IPS-18a (cell line): ENCODE data around the gene DBNL.

ENCODE experiments used
- H3K27ac ChIP-seq: one replicate; pipeline ENCODE4 v1.5.1; 2013; ENCODE audit warnings: low read length
- H3K27me3 ChIP-seq: one replicate; pipeline ENCODE4 v1.6.1; 2013; ENCODE audit warnings: mild to moderate bottlenecking, low read length; ENCODE audit not compliant: control insufficient read depth, insufficient read depth
- H3K36me3 ChIP-seq: one replicate; pipeline ENCODE4 v1.6.1; 2013; ENCODE audit warnings: low read depth, low read length; ENCODE audit not compliant: control insufficient read depth
- H3K4me1 ChIP-seq: one replicate; pipeline ENCODE4 v1.6.1; 2013; ENCODE audit warnings: low read depth, low read length; ENCODE audit not compliant: control insufficient read depth
- H3K4me3 ChIP-seq: one replicate; pipeline ENCODE4 v1.5.1; 2013; ENCODE audit warnings: low read length
- H3K9ac ChIP-seq: one replicate; pipeline ENCODE4 v1.6.1; 2013; ENCODE audit warnings: mild to moderate bottlenecking, low read length, moderate library complexity
- H3K9me3 ChIP-seq: one replicate; pipeline ENCODE4 v1.6.1; 2013; ENCODE audit warnings: low read depth, low read length; ENCODE audit not compliant: control insufficient read depth

The DBNL gene

DNA sequence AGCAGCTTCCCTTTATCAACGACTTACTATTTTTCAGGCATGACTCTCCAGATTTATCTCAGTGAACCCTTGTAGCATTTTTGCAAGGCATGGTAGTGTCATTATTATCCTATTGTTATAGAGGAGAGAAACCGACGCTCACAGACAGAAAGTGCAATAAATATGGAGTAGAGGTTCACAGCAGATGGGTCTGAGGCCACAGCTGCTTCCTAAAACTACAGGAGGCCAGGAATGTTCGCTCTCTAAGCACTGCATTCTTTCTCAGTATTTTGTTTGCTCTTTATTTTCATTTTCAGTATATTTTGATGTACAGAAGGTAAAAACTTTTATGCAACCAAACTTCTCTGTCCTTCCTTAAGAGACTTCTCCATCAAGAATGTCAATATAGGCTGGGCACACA lies 55.2 kb downstream of the DBNL start:
- Histone ChIP-seq H3K9me3 (no peaks in the 10 kb centered on the region), H3K4me3 (no peak overlapping the region), H3K27me3 (peaks cover 10% of the 10 kb centered on the region), H3K9ac (no peak overlapping the region), H3K27ac (no peak overlapping the region), H3K36me3 (no peaks in the 10 kb centered on the region), H3K4me1 (peaks cover 4% of the 10 kb centered on the region)

DNA sequence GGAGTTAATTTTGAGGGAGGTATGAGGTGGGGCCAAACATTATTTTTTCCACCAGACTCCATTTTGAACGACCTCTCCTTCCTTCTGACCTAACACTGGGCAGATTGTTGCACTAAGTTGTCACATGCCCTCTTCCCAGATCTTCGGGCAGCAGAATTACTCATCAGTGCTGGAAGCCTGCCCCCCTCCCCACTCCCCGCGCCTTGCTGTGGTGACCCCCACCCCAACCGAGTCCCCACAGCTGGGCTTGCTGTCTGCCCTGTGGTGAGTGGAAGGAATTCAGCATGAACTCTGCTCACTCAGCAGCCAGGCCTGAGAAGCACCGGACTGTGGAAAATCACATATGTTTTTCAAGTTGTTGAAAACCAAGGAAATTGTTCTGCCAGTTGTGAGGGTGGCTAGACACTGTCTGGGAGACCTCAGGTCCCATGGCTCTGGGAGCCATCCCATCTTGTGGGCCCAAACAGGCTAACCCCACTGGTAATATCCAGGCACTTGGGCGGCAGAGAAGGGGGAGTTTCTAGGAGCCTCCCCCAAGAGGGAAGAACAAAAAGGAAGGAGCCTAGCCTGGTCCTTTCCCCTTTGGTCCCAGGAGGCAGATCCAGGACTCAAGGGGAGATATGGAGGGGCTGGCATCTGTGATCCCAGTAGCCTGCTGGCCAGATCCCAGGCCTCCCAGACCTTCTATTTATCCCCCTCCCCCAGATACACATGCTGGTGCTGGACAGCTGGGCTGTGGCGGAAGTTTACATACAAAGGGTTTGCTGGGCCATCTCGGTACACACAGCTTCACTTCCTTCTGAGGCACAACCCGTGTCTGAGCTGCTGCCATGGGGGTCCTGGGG lies 56.2 kb downstream of the DBNL start:
- Histone ChIP-seq H3K4me1 (peaks cover 4% of the 10 kb centered on the region), H3K4me3 (no peak overlapping the region), H3K27me3 (peaks cover 20% of the 10 kb centered on the region), H3K27ac (no peak overlapping the region), H3K9me3 (no peaks in the 10 kb centered on the region), H3K36me3 (no peaks in the 10 kb centered on the region), H3K9ac (no peak overlapping the region)

DNA sequence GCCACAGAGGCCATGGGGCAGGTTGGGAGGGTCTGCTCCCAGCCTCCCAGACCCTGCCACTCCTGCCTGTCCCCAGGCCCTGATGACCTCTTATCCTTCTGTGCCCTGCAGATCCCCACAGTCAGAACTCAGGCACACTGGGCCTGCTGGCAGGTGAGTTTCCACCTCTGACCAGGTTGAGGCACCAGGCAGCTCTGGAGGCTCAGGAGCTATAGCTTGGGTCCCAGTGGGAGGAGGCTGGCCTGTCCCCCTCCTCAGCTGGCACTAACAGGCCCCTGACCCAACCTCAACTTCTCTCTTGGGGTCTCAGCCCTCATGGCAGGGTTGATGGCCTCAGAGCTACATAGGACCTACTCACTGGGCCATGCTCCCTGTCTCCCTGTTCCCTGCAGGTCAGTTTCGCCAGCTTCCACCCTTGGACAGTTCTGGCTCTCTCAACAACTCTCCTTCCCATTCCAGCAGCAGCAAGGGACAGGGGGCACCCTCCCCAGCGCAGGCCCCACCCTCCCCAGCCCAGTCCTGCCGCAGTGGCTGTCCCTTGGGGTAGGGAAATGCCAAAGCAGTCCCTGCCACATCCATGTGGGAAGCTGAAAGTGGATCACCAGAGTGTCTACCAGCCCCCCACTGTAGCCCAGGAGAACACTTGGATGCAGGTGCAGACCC lies 56.9 kb downstream of the DBNL start:
- H3K36me3 ChIP-seq = no peaks in the 10 kb centered on the region
- H3K4me1 ChIP-seq = peaks cover 4% of the 10 kb centered on the region
- H3K27me3 ChIP-seq = peaks cover 24% of the 10 kb centered on the region
- no peaks in the 10 kb centered on the region for H3K9me3 ChIP-seq
- no peak overlapping the region for H3K4me3 ChIP-seq
- no peak overlapping the region for H3K9ac ChIP-seq
- no peak overlapping the region for H3K27ac ChIP-seq

DNA sequence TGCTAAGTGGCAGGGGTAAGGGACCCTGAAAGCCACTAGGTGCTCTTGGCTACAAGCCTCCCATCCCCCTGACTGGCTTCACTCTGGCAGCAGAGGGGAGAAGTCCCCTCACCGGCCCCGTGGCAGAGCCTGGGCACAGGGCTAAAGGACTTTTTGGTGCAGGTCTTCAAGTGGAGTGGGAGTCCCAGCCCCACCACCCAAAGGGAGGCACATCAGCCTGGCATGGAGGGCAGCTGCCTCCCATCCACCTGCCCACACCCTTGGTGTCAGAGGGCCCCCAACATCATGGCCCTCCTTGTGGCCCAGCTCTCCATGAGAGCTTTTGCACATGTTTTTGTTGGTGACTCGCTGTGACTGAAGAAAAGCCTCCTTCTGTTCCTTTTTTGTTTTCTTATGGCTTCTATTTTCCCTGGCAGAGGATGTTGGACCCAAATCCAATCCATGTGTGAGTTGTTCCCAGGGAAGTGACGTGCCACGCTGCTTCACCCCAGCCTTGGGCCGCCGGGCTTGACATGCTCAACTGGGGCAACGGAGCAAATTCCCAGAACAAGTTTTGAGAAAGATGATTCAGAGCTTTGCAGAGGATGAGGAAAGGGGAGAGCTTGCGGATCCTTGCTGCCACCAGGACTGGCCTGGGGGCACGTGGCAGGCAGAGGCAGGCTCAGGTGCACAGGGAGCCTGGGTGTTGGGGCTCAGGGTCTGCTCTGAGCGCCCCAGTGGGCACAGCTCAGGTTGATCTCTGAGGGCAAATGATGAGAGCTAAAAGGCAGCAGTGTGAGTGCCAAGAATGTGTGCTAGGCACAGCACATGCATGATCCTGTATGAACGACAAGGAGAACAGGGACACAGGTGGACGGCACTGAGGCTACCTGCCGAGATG lies 57.7 kb downstream of the DBNL start:
- Histone ChIP-seq H3K4me1 (peaks cover 4% of the 10 kb centered on the region), H3K9me3 (no peaks in the 10 kb centered on the region), H3K4me3 (no peak overlapping the region), H3K36me3 (no peaks in the 10 kb centered on the region), H3K9ac (no peak overlapping the region), H3K27me3 (peaks cover 24% of the 10 kb centered on the region), H3K27ac (no peak overlapping the region)

DNA sequence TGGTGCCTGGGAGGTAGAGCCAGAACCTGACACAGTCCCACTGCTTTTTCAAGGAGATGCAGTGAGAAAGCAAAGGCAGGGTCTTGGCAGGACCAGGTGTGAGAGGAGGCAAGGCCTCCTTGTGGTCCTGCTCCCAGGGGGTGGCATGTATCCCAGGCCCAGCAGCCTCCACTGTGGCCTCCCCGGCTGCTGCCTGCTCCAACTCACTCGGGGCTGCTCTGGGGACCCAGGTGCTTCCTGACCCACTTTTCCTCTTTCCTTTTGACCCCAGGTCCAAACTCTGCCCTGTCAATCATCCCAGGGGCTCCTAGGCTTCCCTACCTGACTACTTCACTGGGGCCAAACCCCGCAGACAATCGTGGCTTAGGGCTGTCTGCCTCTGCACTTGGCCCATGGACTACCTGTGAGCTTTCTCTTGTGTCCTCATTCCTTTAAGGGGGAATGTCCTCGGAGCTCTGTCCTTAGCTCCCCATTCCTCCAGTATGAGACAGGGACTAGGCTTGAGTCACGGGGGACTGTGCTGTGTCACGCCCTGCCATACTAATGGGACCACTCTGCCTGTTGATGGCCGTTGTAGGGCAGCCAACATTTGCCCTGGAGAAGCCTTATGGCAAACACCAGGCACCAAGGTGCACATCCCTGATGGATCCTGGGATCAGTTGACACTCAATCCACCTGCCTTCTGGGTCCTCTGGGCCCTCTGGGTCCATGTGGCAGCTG lies 58.5 kb downstream of the DBNL start:
- peaks cover 24% of the 10 kb centered on the region for H3K27me3 ChIP-seq
- no peak overlapping the region for H3K9ac ChIP-seq
- H3K4me1 ChIP-seq = peaks cover 4% of the 10 kb centered on the region
- no peak overlapping the region for H3K4me3 ChIP-seq
- H3K9me3 ChIP-seq = no peaks in the 10 kb centered on the region
- H3K27ac ChIP-seq = no peak overlapping the region
- no peaks in the 10 kb centered on the region for H3K36me3 ChIP-seq

DNA sequence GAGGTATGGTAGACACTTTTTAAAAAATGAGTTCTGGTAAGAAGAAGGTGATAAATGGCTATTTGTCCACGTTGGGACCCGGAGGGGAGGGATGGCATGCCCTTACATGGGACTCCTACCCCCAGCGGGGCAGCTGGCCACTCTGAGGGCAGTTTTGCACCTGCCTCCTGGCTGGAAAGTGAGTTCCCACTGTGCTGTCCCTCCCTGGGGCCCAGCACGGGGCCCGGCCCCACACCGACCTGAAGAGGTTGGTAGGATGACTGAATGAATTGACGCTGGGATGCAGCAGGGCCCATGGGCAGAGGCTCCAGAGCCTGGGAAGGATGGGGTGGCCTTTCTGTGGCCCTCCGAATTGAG lies 59.0 kb downstream of the DBNL start:
- Histone ChIP-seq H3K27me3 (peaks cover 24% of the 10 kb centered on the region), H3K4me3 (peak overlapping the region; percentile 54), H3K4me1 (peaks cover 4% of the 10 kb centered on the region), H3K36me3 (no peaks in the 10 kb centered on the region), H3K9ac (no peak overlapping the region), H3K27ac (no peak overlapping the region), H3K9me3 (no peaks in the 10 kb centered on the region)

DNA sequence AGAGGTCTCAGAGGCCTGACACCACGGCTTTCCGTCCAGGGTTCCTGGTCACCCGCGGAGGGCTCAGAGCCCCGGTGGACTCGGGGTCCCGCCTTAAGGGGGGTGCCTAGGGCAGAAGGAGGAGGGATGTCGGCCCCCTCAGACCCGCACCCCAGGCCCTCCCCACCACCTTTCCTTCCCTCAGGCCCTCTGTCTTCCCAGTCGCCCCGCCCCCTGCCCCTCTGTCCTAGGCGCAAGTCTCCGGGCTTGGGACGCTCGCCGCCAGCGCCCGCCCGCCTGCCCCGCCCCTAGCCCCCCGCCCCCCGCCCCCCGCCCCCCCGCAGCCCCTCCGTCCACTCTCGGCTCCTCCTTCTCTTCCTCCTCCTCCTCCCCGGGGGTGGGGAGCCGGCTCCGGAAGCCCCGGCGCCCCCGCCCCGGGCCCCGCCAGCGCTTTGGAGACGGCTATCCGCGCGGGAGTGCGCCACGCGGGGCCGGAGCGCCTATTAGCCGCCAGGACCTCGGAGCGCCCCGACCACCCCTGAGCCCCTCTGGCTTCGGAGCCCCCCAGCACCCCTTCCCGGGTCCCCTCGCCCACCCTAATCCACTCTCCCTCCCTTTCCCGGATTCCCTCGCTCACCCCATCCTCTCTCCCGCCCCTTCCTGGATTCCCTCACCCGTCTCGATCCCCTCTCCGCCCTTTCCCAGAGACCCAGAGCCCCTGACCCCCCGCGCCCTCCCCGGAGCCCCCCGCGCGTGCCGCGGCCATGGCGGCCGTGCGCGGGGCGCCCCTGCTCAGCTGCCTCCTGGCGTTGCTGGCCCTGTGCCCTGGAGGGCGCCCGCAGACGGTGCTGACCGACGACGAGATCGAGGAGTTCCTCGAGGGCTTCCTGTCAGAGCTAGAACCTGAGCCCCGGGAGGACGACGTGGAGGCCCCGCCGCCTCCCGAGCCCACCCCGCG lies 59.7 kb downstream of the DBNL start, which contains the start of gene AEBP1:
Gene AEBP1, plus strand, starts transcription at position 423 of the 937 bp plus-strand sequence. Its CDS starts 321 bp downstream, at position 744.
- Histone ChIP-seq H3K27ac (no peak within 1 kb of the TSS), H3K9ac (peak within 1 kb of the TSS; percentile 22), H3K4me1 (peaks cover 4% of the 10 kb centered on the region), H3K9me3 (no peaks in the 10 kb centered on the region), H3K36me3 (no peaks in the 10 kb centered on the region), H3K4me3 (peak within 1 kb of the TSS; percentile 75), H3K27me3 (peaks cover 24% of the 10 kb centered on the region)

DNA sequence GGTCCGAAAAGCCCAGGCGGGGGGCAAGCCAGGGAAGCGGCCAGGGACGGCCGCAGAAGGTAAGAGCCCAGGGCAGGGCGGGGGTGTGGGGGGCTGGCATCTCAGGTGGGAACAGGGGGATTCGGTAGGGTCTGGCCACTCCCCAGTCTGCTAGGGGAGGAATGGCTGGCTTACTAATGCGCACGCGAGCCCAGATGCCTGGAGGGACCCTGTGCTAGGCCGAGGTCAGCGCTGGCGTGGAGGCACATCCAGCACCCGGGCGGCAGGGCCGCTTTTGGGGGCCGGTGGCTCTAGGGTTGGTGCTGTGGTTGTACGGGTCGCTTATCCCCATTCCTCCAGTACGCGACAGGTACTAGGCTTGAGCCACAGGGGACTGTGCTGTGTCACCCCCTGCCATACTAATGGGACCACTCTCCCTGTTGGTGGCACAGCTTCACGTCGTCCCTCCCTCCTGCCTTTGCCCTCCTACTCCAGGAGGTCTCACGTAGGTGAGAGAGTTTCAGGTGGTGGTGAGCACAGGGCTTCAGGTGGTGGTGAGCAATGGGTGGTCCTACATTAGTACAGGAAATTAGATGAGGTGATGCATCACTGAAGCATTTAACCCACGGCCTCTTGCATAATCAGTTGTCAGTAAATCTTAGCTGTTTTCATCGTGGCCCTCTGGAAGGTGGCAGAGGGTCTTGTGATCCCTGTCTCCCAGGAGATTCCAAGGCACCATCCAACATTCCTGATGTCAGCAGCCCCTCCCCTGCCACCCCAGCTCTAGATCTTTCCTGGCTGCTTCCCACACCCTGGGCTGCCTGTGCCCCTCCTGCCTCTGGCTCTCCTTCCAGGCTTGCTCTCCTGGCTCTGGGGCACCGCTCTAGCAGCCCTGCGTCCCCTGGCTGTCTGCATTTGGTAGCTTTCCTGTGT lies 60.6 kb downstream of the DBNL start:
- peaks cover 24% of the 10 kb centered on the region for H3K27me3 ChIP-seq
- H3K4me1 ChIP-seq = peaks cover 4% of the 10 kb centered on the region
- H3K9ac ChIP-seq = peak overlapping the region; percentile 22
- H3K4me3 ChIP-seq = peak overlapping the region; percentile 75
- H3K27ac ChIP-seq = no peak overlapping the region
- H3K9me3 ChIP-seq = no peaks in the 10 kb centered on the region
- no peaks in the 10 kb centered on the region for H3K36me3 ChIP-seq

DNA sequence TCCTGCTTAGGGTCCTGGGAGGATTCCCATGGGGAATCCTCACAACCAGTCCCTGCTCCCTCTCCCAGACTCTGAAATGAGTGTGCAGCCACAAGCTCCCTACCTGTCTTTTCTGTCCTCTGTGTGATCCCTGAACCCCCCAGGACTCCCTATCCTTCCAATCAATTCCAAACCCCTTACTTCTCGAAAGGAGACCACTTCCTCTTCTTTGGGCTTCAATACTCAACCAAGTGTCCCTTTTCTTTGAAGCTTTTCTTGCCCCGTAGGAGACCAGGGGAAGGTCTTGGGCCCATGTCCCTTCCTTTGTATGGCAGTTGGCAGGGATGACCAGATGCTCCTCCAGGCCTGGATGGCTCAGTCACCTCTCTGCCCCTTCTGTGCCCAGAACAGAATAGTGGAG lies 61.3 kb downstream of the DBNL start:
- peaks cover 3% of the 10 kb centered on the region for H3K36me3 ChIP-seq
- H3K27ac ChIP-seq = no peak overlapping the region
- H3K4me1 ChIP-seq = peaks cover 4% of the 10 kb centered on the region
- H3K27me3 ChIP-seq = peaks cover 24% of the 10 kb centered on the region
- H3K9ac ChIP-seq = no peak overlapping the region
- H3K4me3 ChIP-seq = no peak overlapping the region
- H3K9me3 ChIP-seq = no peaks in the 10 kb centered on the region
